Activated CD4-positive, alpha-beta memory T cell treated with anti-CD3 and anti-CD28 coated beads, Interleukin-2, amount 10 ng/mL, durations not matched to agents 7 days and 5 days (primary cell): ENCODE data around the gene FAM78B. TPM values are rescaled to one million over a fixed set of nuclear protein-coding genes. Genes with fewer than 3 reads are reported as not detected.

Source experiments
- CTCF ChIA-PET: fragments of 350-600 bp; sonication (Branson Sonifier 250); formaldehyde crosslinking; loops from one replicate; lab custom pipeline; 2021; ENCODE audit warnings: antibody characterized with exemption, inconsistent platforms; lab: Charles Lee
- POLR2A ChIA-PET: fragments of 350-600 bp; sonication (Branson Sonifier 250); formaldehyde crosslinking; loops from one replicate; lab custom pipeline; 2021; ENCODE audit warnings: antibody characterized with exemption; lab: Charles Lee
- DNase-seq: peaks from one replicate; pipeline ENCODE4 v3.0.0-alpha.2; 2020
- H3K27ac Mint-ChIP-seq: one replicate; pipeline ENCODE4 v1.8.0; 2021; ENCODE audit warnings: mild to moderate bottlenecking, mixed read lengths
- H3K27me3 Mint-ChIP-seq: one replicate; pipeline ENCODE4 v1.8.0; 2021; ENCODE audit warnings: mixed read lengths
- H3K36me3 Mint-ChIP-seq: one replicate; pipeline ENCODE4 v1.8.0; 2021; ENCODE audit warnings: low read depth, mixed read lengths
- H3K4me1 Mint-ChIP-seq: one replicate; pipeline ENCODE4 v1.8.0; 2021; ENCODE audit warnings: mixed read lengths
- H3K4me3 Mint-ChIP-seq: one replicate; pipeline ENCODE4 v1.8.0; 2021; ENCODE audit warnings: mild to moderate bottlenecking, mixed read lengths
- H3K9me3 Mint-ChIP-seq: one replicate; pipeline ENCODE4 v1.8.0; 2021; ENCODE audit warnings: mixed read lengths
- total RNA-seq, 2 experiments: library from RNA; stranded (reverse); gene quantifications; one replicate each; pipeline ENCODE4 v1.2.3, GENCODE V29; 2021

FAM78B gene
- under 1 TPM; 0.10 to 0.28 TPM for total RNA-seq

DNA sequence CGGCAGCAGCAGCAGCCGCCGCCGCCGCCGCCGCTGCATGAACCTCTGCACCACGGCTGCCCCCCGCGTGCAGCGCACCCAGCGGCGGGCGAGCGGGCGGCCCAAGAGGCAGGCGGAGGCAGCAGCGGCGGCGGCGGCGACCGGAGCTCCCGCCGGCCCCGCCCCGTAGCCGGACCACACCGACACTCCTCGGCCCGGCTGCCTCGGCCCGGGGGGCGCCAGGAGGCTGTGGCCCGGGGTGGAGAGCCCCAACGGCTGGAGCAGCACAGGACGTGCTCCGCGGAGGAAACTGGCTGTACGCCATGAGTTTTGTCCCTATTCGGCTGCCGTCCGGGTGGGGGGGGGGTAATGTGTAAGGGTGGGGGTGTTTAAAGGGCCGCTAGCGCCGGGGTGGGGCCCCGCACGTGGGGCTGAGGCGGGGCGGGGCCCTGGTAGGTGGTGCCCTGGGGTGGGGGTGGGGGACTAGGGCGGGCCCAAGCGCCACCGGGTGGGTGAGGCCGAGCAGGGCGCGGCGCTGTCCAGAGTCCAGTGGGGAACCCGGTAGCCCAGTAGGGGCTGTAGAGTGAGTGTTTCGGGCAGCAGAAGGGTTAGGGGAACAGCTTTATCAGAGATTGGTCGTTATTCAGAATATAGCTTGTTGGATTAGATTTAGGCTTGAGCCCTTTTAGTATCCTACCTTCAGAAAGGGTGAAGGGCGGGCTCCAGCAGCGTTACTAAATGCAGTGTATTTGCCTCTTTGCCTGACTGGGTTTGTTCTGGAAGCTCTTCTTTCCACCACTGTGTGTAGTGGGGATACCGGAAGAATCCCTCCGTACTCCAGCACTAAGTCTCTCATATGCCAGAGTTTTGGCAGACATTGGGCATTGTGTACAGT lies at the start of gene FAM78B:
FAM78B (minus strand) TSS at position 304 of the 874 bp plus-strand sequence. CDS start 753 bp downstream, outside the sequence.
- Mint-ChIP-seq H3K36me3 (no peaks in the 10 kb centered on the region), H3K9me3 (no peaks in the 10 kb centered on the region), H3K27me3 (peaks cover 56% of the 10 kb centered on the region), H3K27ac (no peak within 1 kb of the TSS), H3K4me1 (peaks cover 10% of the 10 kb centered on the region), H3K4me3 (peak within 1 kb of the TSS; percentile 62)
- peak; percentile 58 for DNase-seq
- ChIA-PET CTCF (interaction anchor here (1.1 kb wide), 1 partner anchor 312 kb away, joined by 5 read pairs; no protein-coding TSS in a partner anchor), POLR2A (interaction anchor here (1.0 kb wide), 1 partner anchor 323 kb away, joined by 3 read pairs; no protein-coding TSS in a partner anchor)

DNA sequence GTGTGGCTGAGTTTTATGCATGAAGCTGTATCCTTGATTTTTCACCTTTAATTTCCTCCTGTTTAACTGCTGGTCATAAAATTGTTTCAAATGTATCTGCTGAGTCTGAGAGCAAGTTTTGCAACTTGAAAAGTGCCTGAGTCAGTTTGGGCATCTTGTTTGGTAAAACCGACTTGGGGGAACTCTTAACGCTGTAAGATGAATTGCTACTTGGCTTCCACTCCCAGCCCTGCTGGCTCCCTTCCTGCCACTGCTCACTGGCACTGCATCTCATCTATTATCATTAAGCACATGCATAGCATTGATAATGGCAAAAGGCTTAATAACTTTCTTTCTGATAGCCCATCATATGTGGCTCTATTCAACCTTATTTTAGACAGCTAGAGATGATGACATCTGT lies 35.7 kb upstream of the FAM78B start:
- H3K27ac Mint-ChIP-seq: no peak overlapping the region
- POLR2A ChIA-PET: no interaction called here

DNA sequence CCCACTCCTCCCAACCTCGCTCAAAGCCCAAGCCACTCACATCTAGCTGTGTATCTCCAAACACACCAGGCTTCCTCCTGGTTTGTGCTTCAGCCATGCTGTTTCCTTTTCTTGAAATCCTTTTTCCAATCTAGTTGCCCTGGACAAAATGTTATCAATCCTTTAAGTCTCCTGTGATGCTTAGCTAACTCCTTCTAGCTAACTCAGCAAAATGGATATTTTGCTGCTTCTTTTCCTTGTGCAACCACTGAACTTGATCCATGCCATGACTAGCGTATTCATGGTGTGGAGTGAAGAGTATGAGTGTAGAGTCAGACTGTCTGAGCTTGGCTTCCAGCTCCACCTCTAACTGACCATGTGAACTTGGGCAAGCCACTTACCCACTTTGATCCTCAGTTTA lies 33.9 kb upstream of the FAM78B start:
- H3K27ac Mint-ChIP-seq: no peak overlapping the region
- no peak for DNase-seq
- no peak overlapping the region for H3K4me3 Mint-ChIP-seq
- CTCF ChIA-PET: no interaction called here
- POLR2A ChIA-PET: no interaction called here
- H3K36me3 Mint-ChIP-seq: no peaks in the 10 kb centered on the region
- peaks cover 4% of the 10 kb centered on the region for H3K27me3 Mint-ChIP-seq
- H3K9me3 Mint-ChIP-seq: no peaks in the 10 kb centered on the region
- H3K4me1 Mint-ChIP-seq: no peaks in the 10 kb centered on the region

More for the DNA sequence above, 35.7 kb upstream of the FAM78B start:
- no peaks in the 10 kb centered on the region for H3K36me3 Mint-ChIP-seq
- DNase-seq: no peak
- no peaks in the 10 kb centered on the region for H3K9me3 Mint-ChIP-seq
- CTCF ChIA-PET: no interaction called here
- H3K4me3 Mint-ChIP-seq: no peak overlapping the region
- H3K27me3 Mint-ChIP-seq: peaks cover 4% of the 10 kb centered on the region
- no peaks in the 10 kb centered on the region for H3K4me1 Mint-ChIP-seq

DNA sequence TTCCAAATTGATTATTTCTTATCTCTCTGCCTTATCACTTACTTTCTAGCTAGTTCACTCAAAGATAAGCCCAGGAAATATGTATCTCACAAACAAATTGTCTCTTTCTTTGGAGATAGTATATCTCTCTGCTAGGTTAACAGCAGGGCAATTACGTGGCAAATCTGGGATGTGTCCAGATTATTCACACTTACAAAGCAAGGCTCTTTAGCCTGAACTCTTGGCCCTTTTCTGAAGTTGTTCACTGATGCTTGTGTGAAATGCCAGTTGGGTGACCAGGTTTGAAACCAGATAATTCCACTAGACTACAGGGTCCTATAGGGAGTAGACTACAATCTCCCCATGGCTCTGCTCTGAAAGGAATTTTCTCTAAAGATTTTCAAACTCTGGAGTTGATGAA lies 30.8 kb upstream of the FAM78B start:
- H3K27me3 Mint-ChIP-seq: peaks cover 4% of the 10 kb centered on the region
- ChIA-PET POLR2A (no interaction called here), CTCF (no interaction called here)
- no peak for DNase-seq
- no peaks in the 10 kb centered on the region for H3K4me1 Mint-ChIP-seq
- no peak overlapping the region for H3K27ac Mint-ChIP-seq
- H3K9me3 Mint-ChIP-seq: no peaks in the 10 kb centered on the region
- H3K4me3 Mint-ChIP-seq: no peak overlapping the region
- H3K36me3 Mint-ChIP-seq: no peaks in the 10 kb centered on the region

DNA sequence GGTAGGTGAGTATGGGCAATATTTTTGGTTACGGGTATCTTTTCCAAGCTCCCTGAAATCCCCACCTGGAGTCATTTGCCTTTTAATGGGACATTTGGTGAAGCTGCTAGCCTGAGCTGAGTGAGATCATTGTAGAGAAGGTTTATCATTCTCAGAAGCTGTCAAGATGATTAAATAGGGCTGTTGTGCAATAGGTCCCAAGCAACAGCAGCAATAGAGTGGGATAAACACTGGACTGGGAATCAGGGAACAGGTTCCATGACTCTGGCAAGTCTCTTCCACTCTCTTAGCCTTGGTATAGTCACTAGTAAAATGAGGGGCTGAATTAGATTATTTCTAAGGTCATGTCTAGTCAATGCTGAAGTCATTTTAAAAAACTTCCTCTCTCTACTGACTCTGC lies 30.3 kb upstream of the FAM78B start:
- H3K36me3 Mint-ChIP-seq: no peaks in the 10 kb centered on the region
- peaks cover 4% of the 10 kb centered on the region for H3K27me3 Mint-ChIP-seq
- no peaks in the 10 kb centered on the region for H3K9me3 Mint-ChIP-seq
- H3K4me3 Mint-ChIP-seq: no peak overlapping the region
- no peaks in the 10 kb centered on the region for H3K4me1 Mint-ChIP-seq
- DNase-seq: no peak
- ChIA-PET CTCF (no interaction called here), POLR2A (no interaction called here)
- no peak overlapping the region for H3K27ac Mint-ChIP-seq

GRCh38 chr1:166193057-166193698 lies 26.4 kb upstream of the FAM78B start:
- ChIA-PET CTCF (no interaction called here), POLR2A (no interaction called here)
- H3K4me3 Mint-ChIP-seq: no peak overlapping the region
- H3K27ac Mint-ChIP-seq: no peak overlapping the region
- H3K9me3 Mint-ChIP-seq: no peaks in the 10 kb centered on the region
- DNase-seq: no peak
- peaks cover 2% of the 10 kb centered on the region for H3K27me3 Mint-ChIP-seq
- H3K4me1 Mint-ChIP-seq: no peaks in the 10 kb centered on the region
- H3K36me3 Mint-ChIP-seq: no peaks in the 10 kb centered on the region

GRCh38 chr1:166190400-166190799 lies 23.6 kb upstream of the FAM78B start:
- Mint-ChIP-seq H3K9me3 (no peaks in the 10 kb centered on the region), H3K27me3 (peaks cover 2% of the 10 kb centered on the region), H3K4me3 (no peak overlapping the region), H3K27ac (no peak overlapping the region), H3K36me3 (no peaks in the 10 kb centered on the region), H3K4me1 (no peaks in the 10 kb centered on the region)
- POLR2A ChIA-PET: no interaction called here
- DNase-seq: no peak
- CTCF ChIA-PET: no interaction called here

DNA sequence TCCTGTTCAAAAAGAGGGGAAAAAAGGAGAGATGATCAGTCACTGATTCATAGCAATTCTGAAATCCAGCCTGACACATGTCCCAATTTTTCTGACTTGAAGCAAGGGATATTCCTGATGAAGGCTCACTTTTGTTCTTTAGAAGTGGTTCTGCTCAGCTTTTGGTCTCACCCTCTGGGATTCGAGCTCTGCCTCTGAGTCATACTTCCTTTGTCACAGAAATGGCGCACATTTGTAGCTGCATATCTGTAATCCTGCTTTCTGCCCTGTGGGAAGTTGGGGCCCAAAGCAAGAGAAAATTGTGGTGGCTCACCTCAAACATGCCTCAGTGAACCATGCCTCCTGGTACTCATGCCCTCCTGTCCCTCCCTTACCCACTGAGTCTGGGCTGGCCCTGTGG lies 22.3 kb upstream of the FAM78B start:
- DNase-seq: no peak

DNA sequence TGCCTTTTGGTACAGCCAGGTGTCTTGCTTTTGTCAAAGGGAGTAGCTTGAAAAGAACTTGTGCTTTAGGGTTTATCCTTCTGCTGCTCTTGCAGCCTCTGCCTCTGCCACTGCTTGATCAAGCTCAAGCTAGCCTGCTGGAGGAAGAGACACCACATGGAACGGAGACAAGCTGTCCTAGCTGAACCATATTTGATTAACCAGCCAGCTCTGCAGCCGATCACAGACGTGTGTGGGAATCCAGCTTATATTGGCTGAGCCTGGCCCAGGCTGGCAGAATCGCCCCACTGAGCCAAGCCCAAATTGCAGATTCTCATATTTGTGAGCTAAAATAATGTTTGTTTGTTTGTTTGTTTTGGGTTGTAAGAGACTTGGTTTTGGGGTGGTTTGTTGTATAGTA lies 18.7 kb upstream of the FAM78B start:
- Mint-ChIP-seq H3K27ac (no peak overlapping the region), H3K4me3 (no peak overlapping the region), H3K4me1 (no peaks in the 10 kb centered on the region), H3K36me3 (no peaks in the 10 kb centered on the region), H3K27me3 (peaks cover 10% of the 10 kb centered on the region), H3K9me3 (no peaks in the 10 kb centered on the region)
- ChIA-PET CTCF (no interaction called here), POLR2A (no interaction called here)
- no peak for DNase-seq

More for the DNA sequence above, 22.3 kb upstream of the FAM78B start:
- H3K9me3 Mint-ChIP-seq: no peaks in the 10 kb centered on the region
- ChIA-PET POLR2A (no interaction called here), CTCF (interaction anchor here (2.5 kb wide), 1 partner anchor 264 kb away, joined by 5 read pairs; no protein-coding TSS in a partner anchor)
- no peaks in the 10 kb centered on the region for H3K4me1 Mint-ChIP-seq
- H3K27me3 Mint-ChIP-seq: peaks cover 4% of the 10 kb centered on the region
- no peaks in the 10 kb centered on the region for H3K36me3 Mint-ChIP-seq
- H3K4me3 Mint-ChIP-seq: no peak overlapping the region
- H3K27ac Mint-ChIP-seq: no peak overlapping the region

GRCh38 chr1:166184897-166185296 lies 18.1 kb upstream of the FAM78B start:
- no peaks in the 10 kb centered on the region for H3K9me3 Mint-ChIP-seq
- no peak for DNase-seq
- no peaks in the 10 kb centered on the region for H3K4me1 Mint-ChIP-seq
- ChIA-PET POLR2A (no interaction called here), CTCF (no interaction called here)
- H3K4me3 Mint-ChIP-seq: no peak overlapping the region
- peaks cover 9% of the 10 kb centered on the region for H3K27me3 Mint-ChIP-seq
- H3K27ac Mint-ChIP-seq: no peak overlapping the region
- no peaks in the 10 kb centered on the region for H3K36me3 Mint-ChIP-seq

GRCh38 chr1:166184012-166184411 lies 17.2 kb upstream of the FAM78B start:
- H3K27ac Mint-ChIP-seq: no peak overlapping the region

GRCh38 chr1:166182281-166182680 lies 15.5 kb upstream of the FAM78B start:
- Mint-ChIP-seq H3K4me1 (no peaks in the 10 kb centered on the region), H3K27ac (no peak overlapping the region), H3K4me3 (no peak overlapping the region), H3K27me3 (peaks cover 11% of the 10 kb centered on the region), H3K9me3 (no peaks in the 10 kb centered on the region), H3K36me3 (no peaks in the 10 kb centered on the region)
- ChIA-PET POLR2A (no interaction called here), CTCF (no interaction called here)
- no peak for DNase-seq

More at GRCh38 chr1:166184012-166184411, 17.2 kb upstream of the FAM78B start:
- Mint-ChIP-seq H3K4me3 (no peak overlapping the region), H3K4me1 (no peaks in the 10 kb centered on the region), H3K9me3 (no peaks in the 10 kb centered on the region), H3K36me3 (no peaks in the 10 kb centered on the region), H3K27me3 (peaks cover 9% of the 10 kb centered on the region)
- ChIA-PET CTCF (no interaction called here), POLR2A (no interaction called here)
- no peak for DNase-seq

DNA sequence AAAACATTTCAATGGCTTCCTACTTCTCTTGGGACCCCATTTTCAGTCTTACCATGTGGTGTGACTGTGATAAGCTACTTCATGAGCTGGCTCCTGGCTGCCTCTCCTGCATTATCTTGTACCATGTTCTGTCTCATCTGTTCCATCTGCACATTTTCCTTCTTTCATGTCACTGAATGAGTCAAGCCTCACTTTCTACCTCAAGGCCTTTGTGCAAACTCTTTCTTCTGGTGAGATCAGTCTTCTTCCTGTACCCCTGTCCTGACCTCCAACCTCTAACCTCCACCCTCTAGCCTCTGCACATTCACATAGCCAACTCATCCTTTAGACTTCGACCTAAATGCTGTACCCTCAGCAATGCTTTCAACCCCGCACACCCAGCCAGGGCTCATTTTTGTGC lies 9.6 kb upstream of the FAM78B start:
- Mint-ChIP-seq H3K4me1 (no peaks in the 10 kb centered on the region), H3K9me3 (no peaks in the 10 kb centered on the region), H3K36me3 (no peaks in the 10 kb centered on the region), H3K27me3 (peaks cover 2% of the 10 kb centered on the region), H3K27ac (no peak overlapping the region), H3K4me3 (no peak overlapping the region)
- CTCF ChIA-PET: no interaction called here
- no peak for DNase-seq
- POLR2A ChIA-PET: no interaction called here
